Smooth muscle cell (in vitro differentiated cells): ENCODE data around the gene AMOTL1. TPM values are rescaled to one million over a fixed set of nuclear protein-coding genes. Genes with fewer than 3 reads are reported as not detected.

ENCODE experiments used
- DNase-seq: peaks from one replicate; lab custom pipeline; 2025; ENCODE audit not compliant: unreplicated experiment; lab: John Stamatoyannopoulos, UW
- H2AFZ ChIP-seq: fragments of 200-600 bp; sonication (generic); 2 replicates; pipeline ENCODE4 v1.6.0; 2016; ENCODE audit warnings: antibody characterized with exemption, low read depth, mild to moderate bottlenecking
- H3F3A ChIP-seq: fragments of 200-600 bp; sonication (generic); 2 replicates; pipeline ENCODE4 v1.6.0; 2017; ENCODE audit warnings: antibody characterized with exemption, low read depth
- H3K27ac ChIP-seq: fragments of 200-600 bp; sonication (generic); 2 replicates; pipeline ENCODE4 v1.5.1; 2016; ENCODE audit warnings: low read depth, mild to moderate bottlenecking
- H3K27me3 ChIP-seq: fragments of 200-600 bp; sonication (generic); 2 replicates; pipeline ENCODE4 v1.6.1; 2016; ENCODE audit warnings: low read depth, mild to moderate bottlenecking
- H3K36me3 ChIP-seq: fragments of 200-600 bp; sonication (generic); 2 replicates; pipeline ENCODE4 v1.5.1; 2016; ENCODE audit warnings: low read depth
- H3K4me1 ChIP-seq: fragments of 200-600 bp; sonication (generic); 2 replicates; pipeline ENCODE4 v1.5.1; 2016; ENCODE audit warnings: low read depth
- H3K4me2 ChIP-seq: fragments of 200-600 bp; sonication (generic); 2 replicates; pipeline ENCODE4 v1.6.0; 2016; ENCODE audit warnings: mild to moderate bottlenecking
- H3K4me3 ChIP-seq: fragments of 200-600 bp; sonication (generic); 2 replicates; pipeline ENCODE4 v1.5.1; 2016; ENCODE audit warnings: mild to moderate bottlenecking
- H3K79me2 ChIP-seq: fragments of 200-600 bp; sonication (generic); 2 replicates; pipeline ENCODE4 v1.6.0; 2016; ENCODE audit warnings: low read depth, mild to moderate bottlenecking
- H3K9ac ChIP-seq: fragments of 200-600 bp; sonication (generic); 2 replicates; pipeline ENCODE4 v1.6.0; 2016; ENCODE audit warnings: low read depth
- H3K9me3 ChIP-seq: fragments of 200-600 bp; sonication (generic); replicated peaks from 2 replicates; pipeline ENCODE4 v1.5.1; 2016; ENCODE audit warnings: low read depth
- H4K20me1 ChIP-seq: fragments of 200-600 bp; sonication (generic); 2 replicates; pipeline ENCODE4 v1.6.0; 2016; ENCODE audit warnings: low read depth
- CTCF ChIP-seq: fragments of 200-600 bp; sonication (generic); IDR thresholded peaks from 2 replicates; pipeline ENCODE4 v1.5.1; 2017; ENCODE audit warnings: borderline replicate concordance, mild to moderate bottlenecking, antibody characterized with exemption; ENCODE audit not compliant: insufficient read depth, poor library complexity, severe bottlenecking
- WGBS: methylation state at CpG from one replicate; pipeline ENCODE4 v1.1.7; 2016; ENCODE audit warnings: low lambda C conversion rate; 5-methylcytosine and 5-hydroxymethylcytosine counted together
- polyA plus RNA-seq: library from polyadenylated mRNA; unstranded; fragments of >200 nt; fragmentation: Nextera tagmentation; extraction: Ambion mirVana; gene quantifications from 2 replicates; pipeline ENCODE4 v1.2.1, GENCODE V29; 2016
- total RNA-seq: library from RNA; depleted of rRNA; stranded (reverse); fragments of >200 nt; gene quantifications from 2 replicates; pipeline ENCODE4 v1.2.3, GENCODE V29; 2014

Gene AMOTL1
- total and polyA plus RNA-seq, 2 experiments from 2014 or later, result 23.4 to 61.0 TPM

GRCh38 chr11:94796863-94797262 is 28.7 kb downstream of the AMOTL1 start:
- Histone ChIP-seq H3K4me2 (peak overlapping the region; percentile 79), H3K36me3 (peaks cover 11% of the 10 kb centered on the region), H3K79me2 (peaks cover 94% of the 10 kb centered on the region), H3K4me3 (no peak overlapping the region), H3K9ac (no peak overlapping the region), H4K20me1 (peaks cover 100% of the 10 kb centered on the region), H3K9me3 (no peaks in the 10 kb centered on the region), H3F3A (peaks cover 31% of the 10 kb centered on the region), H3K27me3 (no peaks in the 10 kb centered on the region), H3K27ac (peak overlapping the region; percentile 96), H3K4me1 (peaks cover 27% of the 10 kb centered on the region), H2AFZ (no peak overlapping the region)
- no peak for DNase-seq
- 72% methylated on average over 4 of the region's 4 CpGs for WGBS
- no peak for TF ChIP-seq CTCF

GRCh38 chr11:94799726-94800125 is 31.6 kb downstream of the AMOTL1 start:
- no peaks in the 10 kb centered on the region for H3K27me3 ChIP-seq
- H2AFZ ChIP-seq, result no peak overlapping the region
- H3K4me2 ChIP-seq, result no peak overlapping the region
- DNase-seq, result no peak
- H3K79me2 ChIP-seq, result peaks cover 99% of the 10 kb centered on the region
- WGBS, result 98% methylated on average over 14 of the region's 17 CpGs
- H3K27ac ChIP-seq, result no peak overlapping the region
- no peak overlapping the region for H3K9ac ChIP-seq
- no peak overlapping the region for H3K4me3 ChIP-seq
- no peaks in the 10 kb centered on the region for H3K9me3 ChIP-seq
- TF ChIP-seq CTCF, result no peak
- peaks cover 11% of the 10 kb centered on the region for H3K4me1 ChIP-seq
- H4K20me1 ChIP-seq, result peaks cover 100% of the 10 kb centered on the region
- peaks cover 27% of the 10 kb centered on the region for H3F3A ChIP-seq
- peaks cover 14% of the 10 kb centered on the region for H3K36me3 ChIP-seq

GRCh38 chr11:94800414-94800813 is 32.3 kb downstream of the AMOTL1 start:
- Histone ChIP-seq H3F3A (peaks cover 21% of the 10 kb centered on the region), H3K27ac (no peak overlapping the region), H3K36me3 (peaks cover 14% of the 10 kb centered on the region), H3K4me2 (no peak overlapping the region), H3K9ac (no peak overlapping the region), H3K4me1 (peaks cover 5% of the 10 kb centered on the region), H3K27me3 (no peaks in the 10 kb centered on the region), H4K20me1 (peaks cover 100% of the 10 kb centered on the region), H3K79me2 (peaks cover 96% of the 10 kb centered on the region), H3K4me3 (no peak overlapping the region), H2AFZ (no peak overlapping the region), H3K9me3 (no peaks in the 10 kb centered on the region)
- 88% methylated on average over 1 of the region's 1 CpG for WGBS
- DNase-seq, result no peak
- no peak for TF ChIP-seq CTCF

- H3K27me3 ChIP-seq, result no peaks in the 10 kb centered on the region
- peaks cover 96% of the 10 kb centered on the region for H3K79me2 ChIP-seq
- no peak overlapping the region for H3K9ac ChIP-seq
- H3K9me3 ChIP-seq, result no peaks in the 10 kb centered on the region
- WGBS, result 98% methylated on average over 4 of the region's 4 CpGs
- H3K4me1 ChIP-seq, result no peaks in the 10 kb centered on the region
- H3F3A ChIP-seq, result peaks cover 30% of the 10 kb centered on the region
- H3K4me3 ChIP-seq, result no peak overlapping the region
- H3K27ac ChIP-seq, result no peak overlapping the region
- H4K20me1 ChIP-seq, result peaks cover 100% of the 10 kb centered on the region
- no peak for TF ChIP-seq CTCF
- no peak overlapping the region for H2AFZ ChIP-seq
- H3K4me2 ChIP-seq, result no peak overlapping the region
- DNase-seq, result no peak
- H3K36me3 ChIP-seq, result peaks cover 14% of the 10 kb centered on the region
Measured at GRCh38 chr11:94801866-94802460, 33.8 kb downstream of the AMOTL1 start.
